K562 (cell line): ENCODE data around the gene NDUFA7. TPM values are rescaled to one million over a fixed set of nuclear protein-coding genes. Genes with fewer than 3 reads are reported as not detected.

ENCODE experiments used
- ATAC-seq: fragments of 200-7000 bp; cut with Tn5 transposase; 3 replicates; pipeline ENCODE4 v1.9.1; 2020; ENCODE audit warnings: moderate library complexity
- BruUV-seq: library from RNA; stranded (reverse); fragments of 400-500 nt; replicated peaks from 2 replicates; lab custom pipeline; 2021; lab: Mats Ljungman, UMichigan
- CTCF ChIA-PET: fragments of 300-600 bp; formaldehyde crosslinking; extraction: SDS; loops from one replicate; lab custom pipeline; 2021; ENCODE audit warnings: low intra/inter-chr PET ratio; lab: Yijun Ruan, JAX
- POLR2A ChIA-PET: fragments of 300-600, 350-650 bp; sonication (Branson Sonifier 250); formaldehyde crosslinking; extraction: SDS; loops from one replicate; lab custom pipeline; 2021; ENCODE audit warnings: antibody characterized with exemption, inconsistent platforms; lab: Yijun Ruan, JAX
- DNase-seq, 4 experiments: peaks; one replicate each; pipeline versions ENCODE4 v3.0.0 to v3.0.0-alpha.2; 2011 to 2018; ENCODE audit warnings: low spot score in 3 of 4, mixed read lengths in 3 of 4; ENCODE audit errors: extremely low read depth in 1 of 4
- FAIRE-seq: peaks from 2 replicates; lab custom pipeline; 2011; peaks lifted over from hg19 to GRCh38; lab: Jason Lieb, UNC
- H2AFZ ChIP-seq: 2 replicates; pipeline ENCODE4 v1.6.0; 2011; ENCODE audit warnings: low read depth, low read length, control low read depth, inconsistent platforms
- H3K27ac ChIP-seq: fragments of 200-600 bp; 3 replicates; pipeline ENCODE4 v1.8.0; 2011; ENCODE audit warnings: low read depth, mild to moderate bottlenecking, control low read depth, inconsistent platforms, low read length, moderate library complexity, mixed read lengths; ENCODE audit errors: extremely low read depth
- H3K27me3 ChIP-seq, 2 experiments: fragments of 300-600 bp in 1 of 2; 2 replicates in 1 of 2; 3 replicates in 1 of 2; pipeline versions ENCODE4 v1.6.0 to v1.8.0; 2011; ENCODE audit warnings: inconsistent platforms in 2 of 2, low read length in 2 of 2, mild to moderate bottlenecking in 1 of 2, mixed read lengths in 1 of 2, moderate library complexity in 1 of 2; ENCODE audit not compliant: control insufficient read depth in 2 of 2, insufficient read depth in 2 of 2
- H3K36me3 ChIP-seq: fragments of 300-600 bp; 3 replicates; pipeline ENCODE4 v1.8.0; 2011; ENCODE audit warnings: mild to moderate bottlenecking, low read length, inconsistent platforms; ENCODE audit not compliant: control insufficient read depth, insufficient read depth
- H3K4me1 ChIP-seq, 2 experiments: fragments of 200-600 bp in 1 of 2; replicated peaks in 1 of 2; 2 replicates in 1 of 2; 3 replicates in 1 of 2; pipeline versions ENCODE4 v1.5.1 to v1.8.0; 2011; ENCODE audit warnings: inconsistent platforms in 2 of 2, low read length in 2 of 2, mild to moderate bottlenecking in 1 of 2, mixed read lengths in 1 of 2, moderate library complexity in 1 of 2; ENCODE audit not compliant: control insufficient read depth in 2 of 2, insufficient read depth in 2 of 2
- H3K4me2 ChIP-seq: 2 replicates; pipeline ENCODE4 v1.6.1; 2011; ENCODE audit warnings: low read length, control low read depth, inconsistent platforms, mixed read lengths; ENCODE audit not compliant: insufficient read depth
- H3K4me3 ChIP-seq: fragments of 200-600 bp; sonication (generic), shearing (Covaris generic); 2 replicates; pipeline ENCODE4 v1.5.1; 2016; ENCODE audit warnings: control low read depth, inconsistent platforms
- H3K79me2 ChIP-seq: fragments of 200-600 bp; 3 replicates; pipeline ENCODE4 v1.8.0; 2011; ENCODE audit warnings: low read length, inconsistent platforms; ENCODE audit not compliant: control insufficient read depth, insufficient read depth
- H3K9ac ChIP-seq, 2 experiments: 2 replicates each; pipeline versions ENCODE4 v1.6.0 to v1.6.1; 2011; ENCODE audit warnings: low read depth in 2 of 2, low read length in 2 of 2, control low read depth in 1 of 2, inconsistent platforms in 1 of 2, mild to moderate bottlenecking in 1 of 2, mixed read lengths in 1 of 2; ENCODE audit not compliant: insufficient read depth in 1 of 2
- H3K9me1 ChIP-seq: one replicate; pipeline ENCODE4 v1.6.0; 2011; ENCODE audit warnings: inconsistent platforms, mild to moderate bottlenecking, low read length, moderate library complexity; ENCODE audit not compliant: control insufficient read depth, insufficient read depth
- H3K9me3 ChIP-seq: replicated peaks from 2 replicates; pipeline ENCODE4 v1.5.1; 2011; ENCODE audit warnings: low read depth, low read length, inconsistent platforms; ENCODE audit not compliant: control insufficient read depth, insufficient read depth
- H4K20me1 ChIP-seq: replicated peaks from 2 replicates; pipeline ENCODE4 v1.6.1; 2011; ENCODE audit warnings: low read length, inconsistent platforms, mixed read lengths; ENCODE audit not compliant: control insufficient read depth, insufficient read depth
- ADNP ChIP-seq: fragments of 200-800 bp; sonication (Bioruptor generic); IDR thresholded peaks from 2 replicates; pipeline ENCODE4 v1.6.1; 2016; ENCODE audit warnings: missing genetic modification characterization, missing compliant biosample characterization
- CHD1 ChIP-seq: fragments of 200-600 bp; sonication (generic); IDR thresholded peaks from one replicate; pipeline ENCODE4 v1.6.1; 2012; ENCODE audit warnings: mild to moderate bottlenecking, moderate library complexity, low read length, inconsistent platforms
- FOXP1 ChIP-seq: sonication (generic); formaldehyde crosslinking; IDR thresholded peaks from 2 replicates; pipeline ENCODE4 v1.8.0; 2022; ENCODE audit warnings: mild to moderate bottlenecking, missing genetic modification reagents
- KAT7 ChIP-seq: sonication (generic); formaldehyde crosslinking; IDR thresholded peaks from 2 replicates; pipeline ENCODE4 v1.8.0; 2022; ENCODE audit warnings: missing genetic modification reagents, mild to moderate bottlenecking, borderline replicate concordance
- NKRF ChIP-seq: fragments of 450-650 bp; IDR thresholded peaks from 2 replicates; pipeline ENCODE4 v1.6.1; 2016; ENCODE audit warnings: borderline replicate concordance
- NRF1 ChIP-seq, 2 experiments: fragments of 450-650 bp; IDR thresholded peaks in 1 of 2; conservative IDR thresholded peaks in 1 of 2; 2 replicates each; pipeline ENCODE4 v1.6.1; 2014; ENCODE audit warnings: mild to moderate bottlenecking in 2 of 2
- POLR2G ChIP-seq: fragments of 200-400 bp; formaldehyde crosslinking; IDR thresholded peaks from 2 replicates; pipeline ENCODE4 v1.6.1; 2017; ENCODE audit warnings: low read depth, mild to moderate bottlenecking, antibody characterized with exemption, low read length, moderate library complexity
- RBFOX2 ChIP-seq: fragments of 200-400 bp; formaldehyde crosslinking; IDR thresholded peaks from 2 replicates; pipeline ENCODE4 v1.6.1; 2017; ENCODE audit warnings: low read depth, mild to moderate bottlenecking, low read length, moderate library complexity
- SIN3B ChIP-seq: fragments of 450-650 bp; IDR thresholded peaks from 2 replicates; pipeline ENCODE4 v1.6.1; 2017; ENCODE audit warnings: low read depth, mild to moderate bottlenecking, moderate library complexity
- SRF ChIP-seq, 2 experiments: fragments of 250-450, 450-650 bp in 1 of 2; sonication (Bioruptor Pico) in 1 of 2; sonication (generic) in 1 of 2; formaldehyde crosslinking; IDR thresholded peaks; 2 replicates each; pipeline versions ENCODE4 v1.5.0 to v1.5.1; 2020 to 2022; ENCODE audit warnings: mild to moderate bottlenecking in 1 of 2, missing genetic modification reagents in 1 of 2
- TCFL5 ChIP-seq: fragments of 250-450 bp; sonication (Bioruptor Pico); conservative IDR thresholded peaks from 2 replicates; pipeline ENCODE4 v1.6.1; 2021; ENCODE audit warnings: mild to moderate bottlenecking, moderate library complexity, matching md5 sums
- ZC3H4 ChIP-seq: sonication (generic); formaldehyde crosslinking; IDR thresholded peaks from 2 replicates; pipeline ENCODE4 v1.9.0; 2021; ENCODE audit warnings: missing genetic modification reagents, borderline replicate concordance
- ZNF263 ChIP-seq: sonication (generic); formaldehyde crosslinking; IDR thresholded peaks from 2 replicates; pipeline ENCODE4 v1.8.0; 2022; ENCODE audit warnings: mild to moderate bottlenecking, missing genetic modification reagents, borderline replicate concordance
- WGBS: fragments of 100-300 bp; shearing (Covaris generic); methylation state at CpG from one replicate; pipeline ENCODE4 v1.1.6; 2016; ENCODE audit warnings: low coverage, mixed read lengths; ENCODE audit not compliant: insufficient coverage; ENCODE audit errors: missing lambda C conversion rate; 5-methylcytosine and 5-hydroxymethylcytosine counted together
- in situ Hi-C: fragments of 300-500 bp; cut with MboI; formaldehyde crosslinking; loops from 4 replicates; pipeline ENCODE4 v1.15.0; 2018; ENCODE audit warnings: inconsistent platforms, mixed read lengths
- intact Hi-C: fragments of 100-400 bp; cut with micrococcal nuclease; formaldehyde crosslinking; loops from 2 replicates; pipeline ENCODE4 v1.14.2; 2022
- polyA plus RNA-seq, 8 experiments: library from polyadenylated mRNA; depleted of rRNA in 4 of 8; stranded (reverse) in 5 of 8; unstranded in 3 of 8; fragments of >200 nt; fragmentation: Nextera tagmentation in 2 of 8; fragmentation: Illumina TruSeq in 1 of 8; extraction: Ambion mirVana in 2 of 8; extraction: Trizol in 1 of 8; gene quantifications; 2 replicates each; pipeline versions ENCODE4 v1.2.1 to v1.2.3, GENCODE V29; 2011 to 2014; ENCODE audit warnings: inconsistent platforms in 1 of 8, missing spikeins in 1 of 8
- total RNA-seq, 7 experiments: library from RNA; depleted of rRNA in 6 of 7; stranded (reverse); fragments of >200 nt in 6 of 7; fragmentation: Illumina TruSeq in 2 of 7; extraction: Trizol in 2 of 7; gene quantifications; 2 replicates each; pipeline versions ENCODE4 v1.2.1 to v1.2.3, GENCODE V29; 2011 to 2021; ENCODE audit warnings: low replicate concordance in 1 of 7

Gene NDUFA7
- total and polyA plus RNA-seq, 9 of the 15 experiments (the other 6 are each of a cell fraction or from before 2014, with no cell fraction given), result 70.8 to 348 (median 142) TPM

GRCh38 chr19:8321986-8322637, 937 bp upstream of the NDUFA7 start:
- peaks cover 17 to 28% of the 10 kb centered on the region in 2 experiments for H3K4me1 ChIP-seq
- no peaks in the 10 kb centered on the region for H3K27me3 ChIP-seq
- TF ChIP-seq ZNF263, result no peak
- TF ChIP-seq CHD1, result peak; percentile 26
- TF ChIP-seq NRF1 (conservative IDR thresholded peaks at IDR 0.05 in 1 of 2, IDR thresholded peaks at IDR 0.05 in 1 of 2), result peak in 1 of 2 experiments; percentile 31; a peak in 2 of 4 replicates
- TF ChIP-seq ZC3H4 (CRISPR knock-in tag), result peak; percentile 7; the same call in 1 of the 2 replicates
- TF ChIP-seq ADNP (tag), result no peak
- TF ChIP-seq POLR2G, result peak; percentile 22; the same call in 1 of the 2 replicates
- peak; percentile 3; the same call in 1 of the 2 replicates for TF ChIP-seq NKRF
- no peak for TF ChIP-seq SRF (CRISPR knock-in tag; IDR thresholded peaks at IDR 0.05)
- peak; percentile 58; the same call in 1 of the 2 replicates for TF ChIP-seq RBFOX2
- no peak for TF ChIP-seq TCFL5 (CRISPR knock-in tag)
- 0 out of 2 replicates have a peak, but pooled peaks have one; percentile 10 for TF ChIP-seq SIN3B
- peak; percentile 89; the same call in 1 of the 2 replicates for TF ChIP-seq KAT7 (CRISPR knock-in tag)
- TF ChIP-seq FOXP1 (CRISPR knock-in tag), result 0 out of 2 replicates have a peak, but pooled peaks have one; percentile 11
- TF ChIP-seq, all 486 proteins: peak for 9
- BruUV-seq, result no TSS peak
- FAIRE-seq (no peak), DNase-seq (peak in 3 of 4 experiments; percentile 25 to 28 (median 25)), ATAC-seq (peak; percentile 8)
- Histone ChIP-seq H3K4me2 (peak overlapping the region; percentile 99), H3K4me3 (peak overlapping the region; percentile 99), H3K27ac (peak overlapping the region; percentile 94), H3K9ac (peak overlapping the region; percentile 99 to 100), H3K9me3 (no peaks in the 10 kb centered on the region), H4K20me1 (peaks cover 26% of the 10 kb centered on the region; the same call in 1 of the 2 replicates), H3K79me2 (peaks cover 50% of the 10 kb centered on the region), H3K36me3 (peaks cover 41% of the 10 kb centered on the region), H3K9me1 (no peaks in the 10 kb centered on the region), H2AFZ (no peak overlapping the region)
- POLR2A ChIA-PET, result interaction anchor here (0.6 to 3.8 kb wide), 29 partner anchors 10 to 378 kb away, joined by 3 to 34 read pairs (median 5); partner anchors contain the start of genes RAB11B, TIMM44 and ZNF414
- intact Hi-C loops, result loop anchor here (1.0 to 10.0 kb wide), 2 partner anchors 21 to 57 kb away; partner anchors contain the start of gene KANK3
- under 1% methylated on average over 24 of the region's 30 CpGs for WGBS
- CTCF ChIA-PET, result no interaction called here
- in situ Hi-C loops, result no loop called here
